ENCODE data around the gene MEX3C.

Gene MEX3C

GRCh38 chr18:51197661-51198424, at the start of gene MEX3C:
TSS of gene MEX3C (minus strand) at chr18:51197681. CDS start at chr18:51197320, 361 bp downstream.
- peak; percentile 96 for DNase-seq

GRCh38 chr18:51241226-51241625, 43.7 kb upstream of the MEX3C start:
- no peak for DNase-seq

- DNase-seq: no peak
Measured at GRCh38 chr18:51236225-51236624, 38.7 kb upstream of the MEX3C start.

- no peak for DNase-seq
Measured at GRCh38 chr18:51235009-51235789, 37.7 kb upstream of the MEX3C start.

GRCh38 chr18:51234117-51235008, 36.9 kb upstream of the MEX3C start:
- no peak for DNase-seq

GRCh38 chr18:51229328-51229727, 31.8 kb upstream of the MEX3C start:
- DNase-seq: no peak

- DNase-seq: no peak
Measured at GRCh38 chr18:51227660-51228059, 30.2 kb upstream of the MEX3C start.

GRCh38 chr18:51226587-51227350, 29.3 kb upstream of the MEX3C start:
- no peak for DNase-seq

- DNase-seq: no peak
Measured at GRCh38 chr18:51226068-51226467, 28.6 kb upstream of the MEX3C start.

- no peak for DNase-seq
Measured at GRCh38 chr18:51212606-51213005, 15.1 kb upstream of the MEX3C start.

GRCh38 chr18:51211552-51211951, 14.1 kb upstream of the MEX3C start:
- DNase-seq: peak; percentile 2

GRCh38 chr18:51196811-51197660, 445 bp downstream of the MEX3C start:
- no peak for DNase-seq

- DNase-seq: no peak
Measured at GRCh38 chr18:51196118-51196810, 1.2 kb downstream of the MEX3C start.

- peak; percentile 62 for DNase-seq
Measured at GRCh38 chr18:51195451-51196117, 1.9 kb downstream of the MEX3C start.

GRCh38 chr18:51195086-51195450, 2.4 kb downstream of the MEX3C start:
- no peak for DNase-seq

GRCh38 chr18:51194604-51195003, 2.9 kb downstream of the MEX3C start:
- no peak for DNase-seq

GRCh38 chr18:51193621-51194287, 3.7 kb downstream of the MEX3C start:
- DNase-seq: peak; percentile 7

GRCh38 chr18:51192696-51193095, 4.8 kb downstream of the MEX3C start:
- DNase-seq: no peak

GRCh38 chr18:51192026-51192425, 5.5 kb downstream of the MEX3C start:
- DNase-seq: no peak

All from NCI-H1694 treated with DMSO at 0.1 percent for 48 hours (cell line).